Esophagus mucosa (tissue), 1 donor: ENCODE data around the gene DCLK3. TPM values are rescaled to one million over a fixed set of nuclear protein-coding genes. Genes with fewer than 3 reads are reported as not detected.

Experiments used
- ATAC-seq: fragments of 200-7000 bp; cut with Tn5 transposase; one replicate; pipeline ENCODE4 v1.9.1; 2020
- total RNA-seq: library from RNA; stranded (reverse); gene quantifications from one replicate; pipeline ENCODE4 v1.2.4, GENCODE V29; 2023
- donor health status: DM: yes; HTN: yes; CAD: no.

The DCLK3 gene
- total RNA-seq, 1 donor from 2014 or later: 0.04 TPM

DNA sequence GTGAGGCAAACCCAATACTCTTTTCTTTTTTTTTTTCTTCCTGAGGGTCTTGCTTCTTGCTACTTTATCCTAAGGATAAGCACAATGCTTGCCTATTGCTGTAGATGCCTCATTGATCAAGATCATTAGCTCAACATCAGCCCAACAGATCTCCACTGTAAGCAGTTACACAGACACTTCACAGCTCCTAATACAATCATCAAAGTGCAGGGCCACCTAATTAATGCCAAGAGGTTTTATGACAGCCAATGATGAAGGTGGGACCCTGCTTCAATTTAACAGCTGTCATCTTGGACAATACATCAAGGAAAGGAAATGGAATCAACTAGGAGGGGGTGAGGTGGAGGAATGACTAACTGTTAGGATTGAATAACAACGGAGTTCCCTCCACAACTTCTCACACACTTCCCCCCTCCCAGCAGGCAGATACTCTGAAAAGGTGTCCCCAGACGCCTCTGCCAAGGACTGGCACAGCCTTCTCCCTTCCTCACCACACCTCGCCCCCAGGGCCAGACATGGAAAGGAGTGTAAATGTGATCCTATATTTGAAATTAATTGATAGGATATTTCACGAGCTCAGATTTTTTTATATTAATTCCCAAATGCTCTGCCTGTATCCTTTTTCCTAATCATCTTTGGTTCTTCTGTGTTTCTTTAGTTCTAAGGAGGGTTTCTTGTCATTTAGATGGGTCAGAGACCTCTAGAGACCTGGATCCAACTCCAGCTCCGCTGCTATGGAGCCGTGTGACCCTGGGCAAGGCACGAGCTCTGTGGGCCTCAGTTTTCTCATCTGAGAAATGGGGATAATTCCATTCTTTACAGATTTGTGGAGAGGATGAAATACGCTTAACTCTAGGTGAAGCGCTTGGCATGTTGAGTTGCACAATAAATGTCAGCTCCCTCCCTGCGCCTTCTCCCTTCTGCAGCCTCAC, 1.2 kb downstream of the DCLK3 start:
- no peak for ATAC-seq

DNA sequence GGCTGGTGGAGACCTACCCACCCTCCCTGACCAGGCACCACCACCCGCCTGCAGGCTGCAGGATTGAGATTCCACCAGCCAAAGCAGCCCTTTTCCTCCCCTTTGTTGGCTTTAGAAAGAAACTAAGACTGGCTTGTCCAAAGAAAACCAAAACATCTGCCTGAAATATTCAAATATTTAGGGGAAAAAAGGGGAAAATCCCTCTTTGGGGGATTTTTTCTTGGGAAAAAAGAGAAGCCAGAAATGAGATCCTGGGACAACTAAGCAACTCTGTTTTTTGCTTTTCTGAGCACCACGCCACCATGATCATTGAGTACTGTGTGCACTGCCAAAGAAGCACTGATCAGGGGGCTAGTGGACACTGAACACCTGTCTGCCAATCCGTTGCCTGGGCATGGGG, 2.6 kb downstream of the DCLK3 start:
- no peak for ATAC-seq

DNA sequence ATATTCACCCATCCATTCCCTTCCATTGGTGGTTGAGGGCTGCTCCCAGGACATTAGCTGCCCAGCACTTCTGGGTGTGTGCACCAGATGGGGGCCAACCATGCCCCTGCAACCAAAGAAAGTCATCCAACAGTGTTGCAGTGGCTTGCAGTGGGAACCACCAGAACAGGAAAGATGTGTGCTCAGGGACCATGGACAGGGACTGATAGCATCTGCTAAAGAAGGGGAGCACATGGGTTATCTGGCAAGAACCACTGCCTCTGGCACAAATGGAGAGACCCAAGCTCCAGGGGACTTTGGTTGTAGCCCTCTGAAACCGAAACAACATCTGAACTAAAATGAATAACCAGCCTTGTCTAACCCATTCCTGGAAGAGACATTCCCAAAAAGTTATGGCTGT, 8.1 kb downstream of the DCLK3 start:
- no peak for ATAC-seq

DNA sequence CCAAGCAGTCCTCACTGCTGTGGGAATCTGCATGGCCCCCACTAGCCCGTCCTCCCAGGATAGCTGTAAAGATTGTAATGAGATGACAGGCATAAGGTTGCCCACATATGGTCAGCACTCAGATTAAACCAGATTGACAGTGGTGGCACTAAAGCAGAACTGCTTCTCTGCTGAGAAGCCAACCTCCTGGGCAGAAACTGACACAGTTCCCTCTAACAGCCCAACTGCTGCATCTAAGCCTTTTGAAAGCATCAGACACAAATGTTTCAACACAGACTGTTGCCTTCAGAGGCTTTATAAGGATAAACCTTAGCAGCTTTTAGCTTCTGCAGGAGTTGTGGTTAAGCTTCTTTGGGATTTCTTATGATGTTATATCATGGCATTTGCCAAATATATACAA, 13.0 kb downstream of the DCLK3 start:
- ATAC-seq: no peak

DNA sequence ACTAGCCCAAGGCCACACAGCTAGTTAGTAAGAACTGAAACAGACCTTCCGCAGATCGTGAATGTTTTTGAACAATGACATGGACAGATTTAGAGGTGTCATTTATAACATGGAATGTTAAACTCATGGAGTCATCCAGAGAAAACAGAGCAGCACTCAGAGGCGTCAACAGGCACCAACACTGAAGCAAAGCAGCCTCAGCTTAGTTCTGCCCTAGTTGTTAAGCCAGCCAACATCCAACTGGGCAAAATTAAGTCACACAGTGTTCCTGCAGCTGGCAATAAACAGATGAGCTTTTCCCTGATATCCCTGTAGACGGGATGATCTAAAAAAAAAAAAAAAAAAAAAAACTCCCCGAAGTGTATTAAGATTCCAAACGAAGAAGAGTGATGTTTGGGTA, 13.6 kb downstream of the DCLK3 start:
- no peak for ATAC-seq

DNA sequence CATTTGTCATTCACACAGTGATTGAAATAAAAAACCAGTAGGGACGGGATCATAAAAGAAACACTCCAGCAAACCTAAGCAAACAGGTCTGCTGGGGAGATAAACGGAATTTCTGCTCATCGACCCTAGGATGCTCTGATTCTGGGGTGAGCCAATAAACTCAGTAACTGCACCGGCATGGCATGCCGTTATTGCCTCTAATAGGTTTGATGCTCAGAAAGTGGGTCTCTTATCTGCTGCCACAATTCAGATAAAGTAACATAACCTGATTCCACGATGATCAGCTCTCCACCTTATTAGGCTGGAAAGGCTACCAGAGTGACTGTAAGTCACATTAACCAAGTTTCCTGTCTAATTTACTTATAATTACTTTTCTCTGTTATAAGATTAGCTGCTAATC, 19.6 kb downstream of the DCLK3 start:
- ATAC-seq: no peak

DNA sequence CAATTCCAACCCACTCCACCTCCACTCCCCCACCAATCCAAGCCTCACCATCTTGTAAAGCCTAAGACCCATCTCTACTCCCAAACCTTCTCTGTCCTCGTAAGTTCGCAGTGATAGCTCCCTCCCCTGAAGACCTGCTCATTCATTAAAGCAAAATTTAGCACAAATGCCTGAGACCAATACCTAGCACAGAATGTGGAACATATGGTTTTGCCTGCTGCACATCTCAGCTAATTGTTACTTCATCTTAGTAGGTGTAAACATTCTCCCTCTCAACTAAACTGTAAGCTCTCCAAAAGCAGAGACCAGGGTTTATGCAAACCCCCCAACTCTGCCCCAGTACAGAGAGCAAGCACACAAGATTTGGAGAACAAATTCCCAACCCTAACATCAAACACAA, 20.5 kb downstream of the DCLK3 start:
- no peak for ATAC-seq

DNA sequence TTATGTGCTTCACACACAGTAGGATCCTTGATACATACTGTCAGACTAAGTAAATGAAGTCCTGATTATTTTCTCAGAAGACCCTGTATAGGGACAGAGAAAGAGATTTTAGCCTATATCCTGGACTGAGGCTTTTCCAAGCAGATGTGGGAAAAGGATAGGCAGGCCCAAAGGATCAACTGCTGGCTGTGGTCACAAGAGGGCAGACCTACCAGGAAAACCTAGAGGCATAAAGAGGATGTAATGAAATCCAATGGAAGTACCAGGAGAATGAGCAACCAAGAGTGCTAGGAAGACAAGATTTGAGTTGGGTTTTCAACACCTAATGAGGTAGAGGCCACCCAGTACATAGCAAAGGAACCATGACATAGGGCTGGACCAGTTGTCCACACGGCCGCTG, 23.1 kb downstream of the DCLK3 start:
- ATAC-seq: no peak

DNA sequence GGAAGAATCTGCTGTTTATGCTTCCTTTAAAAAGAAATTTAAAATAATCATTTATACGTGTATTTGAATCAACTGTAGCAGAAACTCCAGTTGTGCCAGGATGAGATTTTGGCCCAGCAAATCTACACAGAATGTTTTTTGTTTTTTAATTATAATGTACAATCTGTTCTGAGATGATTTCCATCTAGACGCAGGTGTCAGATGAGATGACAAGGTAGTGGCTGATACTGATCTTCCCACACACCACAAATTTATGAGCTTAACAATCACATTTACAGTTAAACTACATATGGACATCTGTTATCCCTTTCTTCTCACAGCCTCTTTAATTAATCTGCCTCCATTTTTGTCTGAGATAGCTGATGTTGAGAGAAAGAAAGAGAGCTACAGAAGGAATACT, 23.6 kb downstream of the DCLK3 start:
- ATAC-seq: no peak

DNA sequence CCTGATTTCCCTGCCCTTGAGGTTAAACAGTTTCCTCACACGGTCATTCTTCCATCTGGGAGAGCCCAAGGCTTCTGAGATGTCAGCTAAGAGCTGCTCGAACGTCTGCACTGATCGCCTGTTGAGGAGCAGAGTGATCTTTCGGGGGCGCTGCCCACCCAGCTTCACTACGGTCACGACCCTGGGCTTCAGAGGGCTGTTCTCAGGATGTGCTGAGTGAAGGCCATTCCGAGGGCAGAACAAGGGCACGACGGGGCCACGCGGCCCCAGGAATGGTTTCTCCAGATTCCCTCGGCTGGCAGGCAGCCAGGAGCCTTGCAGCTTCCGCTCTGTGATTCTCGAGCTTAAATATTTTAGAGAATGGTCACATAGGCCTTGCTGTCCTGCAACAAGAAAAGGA, 25.7 kb downstream of the DCLK3 start:
- no peak for ATAC-seq

DNA sequence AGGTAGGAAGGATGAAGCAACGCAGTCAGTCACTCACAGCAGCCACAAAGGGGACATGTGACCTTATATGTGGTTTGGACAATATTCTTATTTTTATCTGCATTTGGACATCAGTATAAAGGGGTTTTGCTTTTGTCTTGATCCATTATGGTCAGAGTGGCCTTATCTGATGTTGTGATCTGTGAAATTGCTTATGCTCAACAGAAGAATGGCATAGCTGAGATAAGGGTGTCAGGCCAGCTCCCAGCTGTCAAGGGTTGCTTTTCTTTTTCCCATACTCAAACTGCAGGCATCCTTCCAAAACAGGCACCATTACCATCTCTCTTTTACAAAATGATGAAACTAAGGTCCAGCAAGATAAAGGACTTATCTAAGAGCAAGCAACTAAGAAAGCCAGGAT, 28.1 kb downstream of the DCLK3 start:
- ATAC-seq: no peak

DNA sequence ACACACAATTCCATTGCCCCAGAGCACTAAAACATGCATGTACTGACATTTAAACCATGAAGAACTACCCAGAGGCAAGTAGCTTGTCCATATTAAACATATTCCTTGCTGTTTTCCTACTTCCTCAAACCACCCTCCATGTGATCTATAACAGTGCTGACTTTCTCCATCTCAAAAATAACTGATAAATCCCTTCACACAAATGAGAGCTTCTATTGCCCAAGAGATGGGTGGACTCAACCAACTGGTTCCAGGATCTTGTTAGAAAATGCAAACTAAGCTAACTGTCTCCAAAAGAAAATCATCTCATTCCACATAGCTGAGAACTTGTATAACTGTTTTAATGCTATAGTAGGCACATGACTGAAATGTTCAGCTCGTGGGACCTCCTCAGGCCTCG, 29.6 kb downstream of the DCLK3 start:
- peak; percentile 81 for ATAC-seq

DNA sequence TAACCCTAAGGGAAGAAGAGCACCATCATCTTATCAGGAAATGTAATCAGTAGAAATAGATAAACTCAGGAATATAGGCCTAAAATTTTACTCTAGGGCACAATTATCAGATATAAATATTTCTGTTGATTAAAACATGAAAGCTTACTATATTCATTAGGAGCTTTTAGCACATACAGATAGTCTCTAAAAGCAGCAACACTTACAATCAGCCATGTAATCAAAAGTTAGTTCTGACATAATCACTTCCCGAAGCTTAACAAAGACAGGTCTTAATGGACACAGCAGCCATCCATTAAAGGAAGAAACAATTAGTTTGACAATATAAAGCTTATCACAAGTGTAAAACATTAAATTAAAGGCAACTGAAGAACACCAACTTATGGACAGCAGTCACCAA, 30.6 kb downstream of the DCLK3 start:
- no peak for ATAC-seq

DNA sequence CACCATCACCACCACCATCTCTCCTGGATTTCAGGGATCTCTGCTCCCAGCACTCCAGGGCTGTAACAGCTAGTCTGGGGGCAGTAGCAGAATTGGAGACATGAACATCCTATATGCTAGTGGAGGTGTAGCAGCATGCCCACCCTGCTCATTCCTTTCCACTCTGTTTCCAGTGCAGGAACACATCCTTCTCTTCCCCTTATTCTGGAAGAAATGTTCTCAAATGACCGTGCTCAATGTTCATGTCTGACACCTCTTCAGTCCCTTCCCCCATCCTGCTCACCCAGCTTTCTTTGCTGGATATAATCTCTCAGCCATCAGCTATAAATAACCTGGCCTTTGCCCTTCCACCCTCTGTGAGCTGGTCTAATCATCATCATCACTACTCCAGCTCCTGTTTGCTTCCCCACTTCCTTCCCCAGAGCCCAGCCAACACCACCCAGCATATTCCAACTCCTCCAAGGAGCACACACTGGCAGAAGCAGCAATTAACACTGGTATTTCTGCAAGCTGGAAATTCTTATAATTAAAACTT, 31.1 kb downstream of the DCLK3 start:
- ATAC-seq: no peak

DNA sequence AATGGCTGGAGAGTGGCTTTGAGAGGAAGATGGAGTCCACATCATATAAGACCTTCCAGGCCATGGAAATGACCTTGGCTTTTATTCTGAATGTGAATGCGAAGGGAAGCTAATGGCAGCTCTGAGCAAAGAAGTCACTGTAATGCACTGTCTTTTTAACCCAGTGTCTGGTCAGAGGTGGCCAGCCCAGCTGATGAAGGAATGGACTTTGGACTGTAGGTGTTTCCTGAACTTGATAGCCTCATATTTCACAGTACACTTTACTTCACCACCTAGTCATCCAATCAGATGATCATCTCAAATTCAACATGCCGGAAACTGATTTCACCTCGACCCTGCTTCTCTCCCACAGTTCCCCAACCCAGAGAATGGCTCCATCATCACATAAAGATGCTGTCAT, 33.4 kb downstream of the DCLK3 start:
- ATAC-seq: no peak

DNA sequence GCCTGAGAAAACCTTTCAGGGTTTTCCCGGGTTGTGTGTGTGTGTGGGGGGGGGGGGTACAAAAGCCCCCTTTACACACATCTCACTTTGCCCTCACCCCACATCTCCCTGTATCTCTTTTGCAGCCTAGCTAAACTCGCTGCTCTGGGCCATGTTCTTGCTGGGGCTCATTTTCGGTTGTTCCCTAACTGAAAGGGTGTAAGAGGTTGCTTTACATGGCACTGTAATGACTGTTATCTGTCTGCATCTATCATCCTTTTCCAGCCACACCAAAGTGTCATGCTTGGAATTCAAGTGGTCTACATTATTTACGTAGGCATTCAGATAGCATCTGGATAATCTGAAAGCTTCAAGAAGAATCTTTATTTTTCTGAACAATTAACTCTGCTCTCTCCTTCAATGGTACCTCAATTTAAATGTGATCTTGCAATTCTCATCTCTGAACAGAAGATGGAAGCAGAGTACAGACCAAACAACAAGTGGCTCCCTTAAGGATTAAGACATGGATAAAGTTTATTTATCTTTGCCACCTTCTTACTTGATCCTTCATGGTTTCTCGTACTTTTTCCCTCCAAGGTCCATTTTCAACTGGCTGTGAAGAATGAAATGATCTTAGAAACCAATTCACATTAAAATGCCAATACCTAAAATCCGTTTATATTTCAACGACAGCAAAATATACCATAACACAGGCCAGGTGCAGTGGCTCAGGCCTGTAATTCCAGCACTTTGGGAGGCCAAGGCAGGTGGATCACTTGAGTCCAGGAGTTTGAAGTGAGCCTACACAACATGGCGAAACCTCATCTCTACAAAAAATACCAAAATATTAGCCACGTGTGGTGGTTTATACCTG, 34.9 kb downstream of the DCLK3 start:
- ATAC-seq: peak; percentile 69

DNA sequence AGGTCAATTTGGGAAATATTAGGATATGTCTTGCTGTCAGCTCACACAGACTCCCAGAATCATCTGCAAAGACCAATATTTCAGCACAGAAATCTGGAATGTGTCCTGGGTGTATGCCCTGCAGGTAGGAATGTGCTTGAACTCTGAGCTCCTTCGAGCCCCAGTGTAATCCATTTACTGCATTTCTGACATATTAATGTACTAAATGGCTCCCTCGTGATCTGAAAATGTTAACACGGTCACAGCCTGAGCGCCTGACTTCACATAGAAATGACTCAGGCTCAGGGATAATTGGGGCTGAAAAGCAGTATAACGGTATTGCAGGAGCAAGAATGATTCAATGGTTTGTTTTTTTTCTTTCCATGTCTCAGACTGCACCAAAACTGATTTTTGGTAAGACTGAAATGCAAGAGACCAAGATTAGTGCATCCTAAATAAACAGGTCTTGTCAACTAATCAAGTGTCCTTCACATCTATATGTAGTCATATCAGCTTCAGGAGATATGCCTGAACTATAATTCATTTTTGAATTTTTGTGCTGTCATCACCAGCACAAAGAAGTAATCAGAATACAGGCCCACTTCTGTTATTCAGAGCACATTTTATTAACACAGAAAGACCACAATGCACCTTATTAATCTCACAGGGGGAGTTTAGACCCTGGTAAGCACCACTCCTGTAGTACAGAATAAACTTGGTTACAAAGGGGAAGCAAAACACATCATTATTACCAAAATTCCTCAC, 49.8 kb downstream of the DCLK3 start:
- ATAC-seq: no peak

DNA sequence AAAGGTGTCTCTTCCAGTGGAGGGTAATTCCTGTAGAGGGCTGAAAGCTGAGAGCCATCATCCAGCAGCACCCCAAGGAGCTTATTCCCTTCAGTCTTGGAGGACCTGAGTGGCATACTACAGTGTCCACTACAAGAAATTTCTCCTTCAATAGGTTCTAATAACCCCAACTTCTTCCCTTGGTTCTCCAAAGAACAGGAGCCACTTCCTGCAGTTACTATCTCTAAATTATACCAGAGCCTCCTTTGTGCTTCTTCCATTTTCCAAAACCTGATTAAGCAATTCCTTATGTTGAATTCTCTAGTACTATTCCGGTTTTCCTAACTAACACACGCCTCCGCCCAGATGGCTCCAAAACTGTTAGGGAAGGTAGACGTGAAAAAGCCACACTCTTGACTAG, 50.4 kb downstream of the DCLK3 start:
- no peak for ATAC-seq

DNA sequence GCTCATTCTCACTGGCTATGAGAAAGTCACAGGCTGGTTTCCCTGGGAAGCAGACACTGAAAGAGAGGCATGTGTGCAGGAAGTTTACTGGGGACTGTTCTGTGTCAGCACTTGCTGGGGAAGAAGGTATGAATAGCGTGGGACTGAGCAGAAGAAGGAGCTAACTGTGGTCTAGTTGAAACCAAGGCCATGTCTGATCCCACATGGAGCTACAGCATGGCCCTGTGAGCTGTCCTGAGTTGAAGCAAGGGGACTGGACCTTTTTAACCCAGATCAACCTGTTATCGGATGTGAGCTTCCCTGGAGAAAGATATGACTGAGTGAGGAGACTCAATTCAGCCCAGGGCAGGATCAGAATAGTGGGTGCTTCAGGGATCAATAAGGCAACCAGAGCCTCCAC, 53.7 kb downstream of the DCLK3 start:
- ATAC-seq: no peak

DNA sequence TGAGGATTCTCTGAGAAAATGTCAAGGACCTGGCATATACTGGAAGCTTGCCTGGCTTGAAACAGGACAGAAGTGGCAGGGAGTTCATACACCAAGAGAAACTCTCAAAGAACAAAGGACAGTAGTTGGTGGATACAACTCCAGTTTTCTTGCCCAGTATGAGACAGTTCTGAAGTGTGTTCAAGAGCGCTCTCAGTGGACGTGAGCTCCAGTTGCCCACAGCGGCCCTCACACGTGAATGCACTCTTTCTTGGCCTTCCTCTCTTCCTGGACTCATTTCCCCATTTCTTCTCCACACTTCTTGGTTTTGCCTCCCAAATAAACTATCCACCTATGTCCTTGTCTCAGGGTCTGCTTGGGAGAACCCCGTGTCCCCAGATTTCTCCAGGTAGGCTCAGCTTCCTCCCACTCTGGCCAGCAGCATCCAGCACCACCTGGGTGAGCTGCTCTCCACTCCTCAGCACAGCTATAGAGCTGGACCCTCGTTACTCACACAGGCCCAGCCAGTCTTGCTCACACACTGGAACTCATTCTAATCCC, 54.5 kb downstream of the DCLK3 start:
- ATAC-seq: no peak

DNA sequence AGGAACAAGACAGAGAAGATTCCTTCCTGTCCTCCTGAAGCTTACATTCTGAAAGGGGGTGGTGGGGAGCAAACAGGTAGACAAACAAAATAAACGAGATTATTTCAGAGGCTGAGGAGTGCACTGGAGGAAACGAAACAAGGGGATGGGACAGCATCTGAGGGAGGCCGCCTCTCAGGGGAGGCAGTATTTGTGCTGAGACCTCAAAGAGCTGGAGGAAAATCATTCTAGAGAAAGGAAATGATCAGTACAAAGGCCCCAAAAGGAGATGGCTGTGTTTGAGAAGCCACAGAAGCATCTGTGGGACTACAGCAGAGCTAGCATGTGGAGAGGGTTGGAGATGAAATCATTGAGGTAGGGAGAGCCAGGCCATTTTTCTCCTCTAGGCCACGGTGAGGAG, 55.1 kb downstream of the DCLK3 start:
- no peak for ATAC-seq

DNA sequence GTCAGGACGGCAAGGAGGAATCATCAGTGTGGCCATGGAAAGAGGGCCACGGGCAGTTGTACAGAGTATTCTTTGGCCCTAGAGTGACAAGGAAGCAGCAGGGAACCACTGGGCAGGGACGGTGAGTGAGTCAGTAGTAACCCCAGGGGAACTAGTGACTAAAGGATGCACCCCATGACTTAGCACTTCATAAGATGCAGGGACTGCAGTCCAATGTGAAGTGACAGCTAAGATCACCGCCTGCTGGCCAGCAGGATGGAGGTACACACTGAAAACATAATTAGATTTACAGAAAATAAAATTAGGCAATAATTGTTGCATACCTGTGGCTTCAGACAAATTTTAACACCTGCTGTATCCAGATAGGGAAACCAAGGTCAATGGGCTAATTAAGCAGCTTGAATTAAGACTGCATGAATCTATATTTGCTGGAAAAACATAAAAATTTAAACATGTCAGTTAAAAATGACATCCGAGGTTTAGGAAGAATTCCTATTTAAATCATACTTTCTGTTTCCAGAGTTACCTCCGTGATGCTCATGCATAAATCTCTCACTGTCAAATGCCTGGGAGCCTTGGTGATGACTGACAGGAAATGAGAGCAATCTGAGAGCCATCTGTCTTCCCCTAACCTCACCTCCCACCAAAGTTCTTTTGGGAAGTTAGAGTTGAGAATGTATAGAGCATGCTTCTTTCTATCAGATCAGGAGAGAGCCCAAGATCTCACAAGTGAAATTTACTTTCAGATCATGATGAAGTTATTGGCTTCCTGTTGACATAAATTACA, 56.5 kb downstream of the DCLK3 start:
- peak; percentile 94 for ATAC-seq
